B cell (primary cell): ENCODE results near the gene CEP95.

Source experiments
- CTCF ChIP-seq: fragments of 200-600 bp; IDR thresholded peaks from one replicate; pipeline ENCODE4 v1.8.0; 2022; ENCODE audit warnings: antibody characterized with exemption, mild to moderate bottlenecking
- EZH2 ChIP-seq: IDR thresholded peaks from 2 replicates; pipeline ENCODE4 v1.6.1; 2012; ENCODE audit warnings: borderline replicate concordance, low read depth, mild to moderate bottlenecking, moderate library complexity, low read length; ENCODE audit not compliant: insufficient read depth, poor library complexity, severe bottlenecking

DNA sequence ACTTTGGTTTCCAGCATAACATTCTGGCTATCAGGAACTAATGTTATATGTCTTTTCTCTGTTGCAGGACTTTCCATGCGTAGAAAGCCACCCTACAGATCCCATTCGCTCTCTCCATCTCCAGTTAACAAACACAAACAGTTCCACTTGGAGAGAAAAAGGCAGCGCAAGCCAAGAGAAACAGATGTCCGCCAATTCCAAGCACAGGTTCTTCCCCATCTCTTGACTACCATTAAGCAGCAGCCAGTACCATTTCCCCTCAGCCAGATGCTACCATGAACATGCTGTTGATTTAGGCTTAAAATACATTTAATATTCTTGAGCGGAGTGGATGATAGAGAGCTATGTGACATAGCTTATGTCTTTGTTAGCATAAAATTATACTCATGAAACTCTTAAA lies 22.4 kb downstream of the CEP95 start:
- TF ChIP-seq CTCF = no peak
- no peak for TF ChIP-seq EZH2
